ENCODE results near the gene RNF31.
A peak's percentile ranks its signal among the peaks of the same experiment; 100 is the strongest.

RNF31 gene

GRCh38 chr14:24116128-24116814, 31.0 kb upstream of the RNF31 start:
- DNase-seq (ENCODE audit: low spot score) = no peak

GRCh38 chr14:24117179-24117578, 30.1 kb upstream of the RNF31 start:
- DNase-seq (ENCODE audit: low spot score) (no peak), FAIRE-seq (no peak)

More at GRCh38 chr14:24116128-24116814, 31.0 kb upstream of the RNF31 start:
- FAIRE-seq = no peak

GRCh38 chr14:24119691-24120090, 27.6 kb upstream of the RNF31 start:
- FAIRE-seq (no peak), DNase-seq (ENCODE audit: low spot score) (no peak)

- DNase-seq (ENCODE audit: low spot score) = no peak
- FAIRE-seq = no peak
Measured at GRCh38 chr14:24121210-24121609, 26.1 kb upstream of the RNF31 start.

GRCh38 chr14:24122416-24122815, 24.9 kb upstream of the RNF31 start:
- no peak for FAIRE-seq
- no peak for DNase-seq (ENCODE audit: low spot score)

- FAIRE-seq (no peak), DNase-seq (ENCODE audit: low spot score) (no peak)
Measured at GRCh38 chr14:24122898-24123297, 24.4 kb upstream of the RNF31 start.

GRCh38 chr14:24123424-24124417, 23.6 kb upstream of the RNF31 start:
- FAIRE-seq = no peak

GRCh38 chr14:24126939-24127338, 20.4 kb upstream of the RNF31 start:
- DNase-seq (ENCODE audit: low spot score) (no peak), FAIRE-seq (no peak)

More at GRCh38 chr14:24123424-24124417, 23.6 kb upstream of the RNF31 start:
- no peak for DNase-seq (ENCODE audit: low spot score)

DNA sequence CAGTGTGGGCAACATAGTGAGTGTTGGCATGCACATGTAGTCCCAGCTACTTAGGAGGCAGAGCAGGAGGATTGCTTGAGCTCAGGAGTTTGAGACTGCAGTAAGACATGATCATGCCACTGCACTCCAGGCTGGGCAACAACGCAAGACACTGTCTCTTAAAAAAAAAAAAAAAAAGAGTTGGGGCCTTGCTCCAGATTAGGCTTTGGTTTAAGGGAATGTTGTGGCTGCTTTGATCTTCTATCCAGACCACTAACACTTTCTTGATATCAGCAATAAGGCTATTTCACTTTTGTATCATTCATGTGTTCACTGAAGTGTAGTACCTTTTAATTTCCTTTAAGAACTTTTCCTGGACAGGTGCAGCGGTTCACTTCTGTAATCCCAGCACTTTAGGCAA, 19.6 kb upstream of the RNF31 start:
- no peak for FAIRE-seq

GRCh38 chr14:24129410-24129998, 17.8 kb upstream of the RNF31 start:
- FAIRE-seq = no peak

More for the DNA sequence above, 19.6 kb upstream of the RNF31 start:
- DNase-seq (ENCODE audit: low spot score) = no peak

DNA sequence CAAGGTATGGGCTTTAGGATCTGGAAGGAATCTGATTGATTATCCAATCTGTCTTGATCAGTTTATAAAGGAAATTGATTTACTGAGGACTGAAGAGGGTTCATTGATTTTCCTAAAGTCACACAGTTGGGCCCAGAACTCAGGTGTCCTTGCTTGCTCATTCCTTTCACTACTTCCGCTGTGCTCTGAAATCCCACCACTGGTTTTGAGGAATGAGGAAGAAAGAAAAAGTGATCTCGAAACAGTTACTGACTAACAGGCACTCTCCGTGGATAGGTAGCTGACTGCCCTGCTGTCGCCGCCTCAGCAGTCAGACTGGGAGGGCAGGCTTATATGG, 16.9 kb upstream of the RNF31 start, which contains the start of gene FITM1:
TSS of gene FITM1 (plus strand) at position 280 of the 337 bp plus-strand sequence. CDS start 905 bp downstream, outside the sequence.
- FAIRE-seq (no peak), DNase-seq (ENCODE audit: low spot score) (no peak)

More at GRCh38 chr14:24129410-24129998, 17.8 kb upstream of the RNF31 start:
- DNase-seq (ENCODE audit: low spot score) = no peak

DNA sequence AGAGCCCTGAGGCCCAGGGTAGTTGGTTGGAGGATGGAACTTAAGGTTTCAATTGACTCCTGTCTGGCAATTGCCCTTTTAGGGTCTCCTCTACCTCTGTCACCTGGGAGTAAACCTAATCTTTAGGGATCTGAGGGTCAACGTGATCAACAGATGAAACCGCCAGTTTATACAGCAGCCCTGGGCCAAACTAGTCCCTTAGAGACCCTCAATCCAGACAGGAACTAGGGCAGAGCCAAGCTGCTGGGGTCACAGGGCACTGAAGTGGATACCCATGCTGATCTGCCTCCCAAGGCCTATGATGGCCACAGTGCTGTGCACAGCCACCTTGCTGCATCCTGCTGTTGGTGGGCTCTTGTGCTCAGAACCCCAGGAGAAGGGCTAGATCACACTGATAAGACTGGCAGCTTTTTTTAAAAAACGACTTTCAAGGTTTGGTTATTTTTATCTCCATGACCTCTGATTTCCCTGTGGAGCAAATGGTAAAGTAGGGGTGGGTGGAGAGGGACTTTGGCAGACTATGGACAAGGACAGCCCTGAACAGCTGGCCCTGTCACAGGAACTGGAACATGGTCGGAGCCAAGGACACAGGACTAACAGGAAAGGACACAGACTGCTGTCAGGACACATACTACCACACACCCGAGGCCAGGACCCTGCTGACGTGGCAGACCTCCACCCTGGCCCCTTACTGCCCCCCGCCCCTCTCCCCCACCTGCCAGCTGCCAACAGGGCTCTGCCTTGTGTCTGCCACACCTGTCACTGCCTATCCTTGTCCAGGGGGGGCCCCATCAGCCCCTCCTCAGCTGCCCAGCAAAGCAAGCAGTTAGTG, 16.4 kb upstream of the RNF31 start:
- no peak for FAIRE-seq
- DNase-seq (ENCODE audit: low spot score) = no peak

DNA sequence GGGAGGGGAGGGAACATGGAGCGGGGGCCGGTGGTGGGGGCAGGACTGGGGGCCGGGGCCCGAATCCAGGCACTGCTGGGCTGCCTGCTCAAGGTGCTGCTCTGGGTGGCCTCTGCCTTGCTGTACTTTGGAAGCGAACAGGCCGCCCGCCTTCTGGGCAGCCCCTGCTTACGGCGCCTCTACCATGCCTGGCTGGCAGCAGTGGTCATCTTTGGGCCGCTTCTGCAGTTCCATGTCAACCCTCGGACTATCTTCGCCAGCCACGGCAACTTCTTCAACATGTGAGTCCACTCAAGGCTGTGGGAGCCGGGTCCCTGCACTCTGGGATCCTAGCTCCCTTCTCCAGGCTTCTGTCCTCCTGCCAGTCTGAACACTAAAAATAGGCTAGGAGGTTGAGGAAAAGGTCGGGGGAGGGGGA, 15.7 kb upstream of the RNF31 start:
- FAIRE-seq (no peak), DNase-seq (ENCODE audit: low spot score) (no peak)

DNA sequence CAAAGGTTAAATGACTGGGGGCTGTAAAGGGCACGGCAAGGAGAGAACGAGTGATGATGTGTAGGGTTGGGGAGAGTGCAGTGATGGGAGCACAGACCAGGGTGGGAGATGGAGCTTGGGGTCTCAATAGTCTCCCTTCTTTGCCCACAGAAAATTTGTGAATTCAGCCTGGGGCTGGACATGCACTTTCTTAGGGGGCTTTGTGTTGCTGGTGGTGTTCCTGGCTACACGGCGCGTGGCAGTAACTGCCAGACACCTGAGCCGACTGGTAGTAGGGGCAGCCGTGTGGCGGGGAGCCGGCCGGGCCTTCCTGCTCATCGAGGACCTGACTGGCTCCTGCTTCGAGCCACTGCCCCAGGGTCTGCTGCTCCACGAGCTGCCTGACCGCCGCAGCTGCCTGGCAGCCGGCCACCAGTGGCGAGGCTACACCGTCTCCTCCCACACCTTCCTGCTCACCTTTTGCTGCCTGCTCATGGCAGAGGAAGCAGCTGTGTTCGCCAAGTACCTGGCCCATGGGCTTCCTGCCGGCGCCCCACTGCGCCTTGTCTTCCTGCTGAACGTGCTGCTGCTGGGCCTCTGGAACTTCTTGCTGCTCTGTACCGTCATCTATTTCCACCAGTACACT, 15.1 kb upstream of the RNF31 start:
- no peak for FAIRE-seq
- DNase-seq (ENCODE audit: low spot score) = no peak

DNA sequence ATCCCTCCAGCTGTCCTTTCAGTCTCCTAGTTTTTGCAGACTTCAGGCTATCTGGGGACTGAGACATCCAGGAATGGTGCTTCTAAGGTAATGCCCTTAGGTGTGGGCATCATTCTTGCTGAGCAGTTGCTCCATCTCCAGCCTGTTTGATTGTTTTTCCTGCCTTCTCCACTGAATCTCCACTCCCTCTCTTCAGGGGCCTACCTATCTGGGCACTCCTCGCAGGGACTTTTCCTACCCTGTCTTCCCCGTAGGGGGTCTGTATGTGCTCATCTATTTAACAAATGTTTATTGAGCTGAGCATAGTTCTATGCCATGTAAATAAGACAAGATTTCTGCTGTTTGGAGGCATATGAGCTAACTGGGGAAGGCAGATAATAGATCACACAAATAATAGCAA, 14.3 kb upstream of the RNF31 start:
- FAIRE-seq (no peak), DNase-seq (ENCODE audit: low spot score) (no peak)

DNA sequence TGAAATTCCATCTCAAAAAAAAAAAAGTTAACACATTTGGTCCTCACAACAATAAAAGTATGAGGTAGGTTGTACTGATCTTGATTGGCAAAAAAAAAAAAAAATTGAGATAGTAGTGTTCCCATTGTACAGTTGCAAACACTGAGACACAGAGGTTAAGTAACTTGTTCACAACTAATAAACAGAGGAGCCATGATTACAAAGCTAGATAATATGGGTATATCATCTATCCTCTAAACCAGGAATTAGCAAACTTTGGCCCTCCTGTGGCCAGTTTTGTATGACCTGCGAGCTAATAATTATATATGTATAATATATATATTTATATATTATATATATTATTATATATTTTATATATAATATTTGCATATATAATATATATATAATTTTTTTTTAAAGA, 13.6 kb upstream of the RNF31 start:
- DNase-seq (ENCODE audit: low spot score) (no peak), FAIRE-seq (no peak)

DNA sequence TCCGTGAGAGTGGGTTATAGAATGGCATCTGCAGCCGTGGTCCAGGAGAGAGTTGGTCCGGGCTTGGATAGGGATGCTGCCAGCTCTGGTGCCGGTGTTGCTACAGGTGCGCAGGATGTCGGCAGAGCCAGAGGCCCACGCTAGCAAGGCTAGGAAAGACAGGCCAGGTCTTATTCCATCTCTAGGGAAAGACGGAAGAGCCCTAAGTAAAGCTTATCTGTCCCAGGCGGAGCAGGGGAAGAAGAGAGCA, 11.8 kb upstream of the RNF31 start:
- FAIRE-seq (no peak), DNase-seq (ENCODE audit: low spot score) (no peak)

- no peak for FAIRE-seq
- peak; percentile 93 for DNase-seq (ENCODE audit: low spot score)
Measured at GRCh38 chr14:24135834-24136683, 11.2 kb upstream of the RNF31 start, which contains the start of gene PSME1. TSS of gene PSME1 (plus strand) at chr14:24136194. CDS start at chr14:24136263, 69 bp downstream.

- no peak for FAIRE-seq
- DNase-seq (ENCODE audit: low spot score) = no peak
Measured at GRCh38 chr14:24136684-24137528, 10.4 kb upstream of the RNF31 start.

Measured in urothelium cell line (cell line).